Measurements from ENCODE around the gene P3H2.

P3H2 gene

GRCh38 chr3:190044142-190044541 is 76.6 kb downstream of the P3H2 start:
- H3K4me2 ChIP-seq: peak overlapping the region; percentile 59
- no peaks in the 10 kb centered on the region for H4K20me1 ChIP-seq (ENCODE audit: insufficient read depth)
- H3K4me1 ChIP-seq (ENCODE audit: low read depth, poor library complexity, severe bottlenecking): peaks cover 52% of the 10 kb centered on the region
- H3K27me3 ChIP-seq (ENCODE audit: insufficient read depth, low read depth): no peaks in the 10 kb centered on the region
- peak overlapping the region; percentile 45 for H2AFZ ChIP-seq (ENCODE audit: low read depth)
- peak overlapping the region; percentile 58 for H3K27ac ChIP-seq
- H3K79me2 ChIP-seq (ENCODE audit: insufficient read depth, low read depth): no peaks in the 10 kb centered on the region
- no peaks in the 10 kb centered on the region for H3K36me3 ChIP-seq (ENCODE audit: insufficient read depth)
- no peak for TF ChIP-seq CTCF (conservative IDR thresholded peaks at IDR 0.05; ENCODE audit: low read depth, low read length)
- H3K9ac ChIP-seq: peak overlapping the region; percentile 25; the same call in 1 of the 2 replicates
- H3K4me3 ChIP-seq (IDR thresholded peaks at IDR 0.05; ENCODE audit: insufficient read depth, low read depth, low read length): no peak overlapping the region

GRCh38 chr3:190043741-190044140 is 77.0 kb downstream of the P3H2 start:
- Histone ChIP-seq H4K20me1 (ENCODE audit: insufficient read depth) (no peaks in the 10 kb centered on the region), H2AFZ (ENCODE audit: low read depth) (peak overlapping the region; percentile 45), H3K36me3 (ENCODE audit: insufficient read depth) (no peaks in the 10 kb centered on the region), H3K4me1 (ENCODE audit: low read depth, poor library complexity, severe bottlenecking) (peaks cover 52% of the 10 kb centered on the region), H3K4me3 (IDR thresholded peaks at IDR 0.05; ENCODE audit: insufficient read depth, low read depth, low read length) (no peak overlapping the region), H3K4me2 (peak overlapping the region; percentile 50), H3K27ac (peak overlapping the region; percentile 58), H3K79me2 (ENCODE audit: insufficient read depth, low read depth) (no peaks in the 10 kb centered on the region), H3K9ac (peak overlapping the region; percentile 25; the same call in 1 of the 2 replicates), H3K27me3 (ENCODE audit: insufficient read depth, low read depth) (no peaks in the 10 kb centered on the region)
- TF ChIP-seq CTCF (conservative IDR thresholded peaks at IDR 0.05; ENCODE audit: low read depth, low read length): no peak

- Histone ChIP-seq H3K79me2 (ENCODE audit: insufficient read depth, low read depth) (no peaks in the 10 kb centered on the region), H3K4me3 (IDR thresholded peaks at IDR 0.05; ENCODE audit: insufficient read depth, low read depth, low read length) (no peak overlapping the region), H2AFZ (ENCODE audit: low read depth) (no peak overlapping the region), H3K36me3 (ENCODE audit: insufficient read depth) (no peaks in the 10 kb centered on the region), H3K27me3 (ENCODE audit: insufficient read depth, low read depth) (no peaks in the 10 kb centered on the region), H3K4me2 (peak overlapping the region; percentile 28; the same call in 1 of the 2 replicates), H3K9ac (no peak overlapping the region), H4K20me1 (ENCODE audit: insufficient read depth) (no peaks in the 10 kb centered on the region), H3K27ac (no peak overlapping the region), H3K4me1 (ENCODE audit: low read depth, poor library complexity, severe bottlenecking) (peaks cover 57% of the 10 kb centered on the region)
- no peak for TF ChIP-seq CTCF (conservative IDR thresholded peaks at IDR 0.05; ENCODE audit: low read depth, low read length)
Measured at GRCh38 chr3:190042558-190042957, 78.1 kb downstream of the P3H2 start.

GRCh38 chr3:190041333-190042041 is 79.2 kb downstream of the P3H2 start:
- H3K4me3 ChIP-seq (IDR thresholded peaks at IDR 0.05; ENCODE audit: insufficient read depth, low read depth, low read length): no peak overlapping the region
- no peak overlapping the region for H3K9ac ChIP-seq
- no peaks in the 10 kb centered on the region for H3K27me3 ChIP-seq (ENCODE audit: insufficient read depth, low read depth)
- peak overlapping the region; percentile 9; the same call in 1 of the 2 replicates for H3K27ac ChIP-seq
- no peak overlapping the region for H2AFZ ChIP-seq (ENCODE audit: low read depth)
- no peak for TF ChIP-seq CTCF (conservative IDR thresholded peaks at IDR 0.05; ENCODE audit: low read depth, low read length)
- no peaks in the 10 kb centered on the region for H4K20me1 ChIP-seq (ENCODE audit: insufficient read depth)
- peak overlapping the region; percentile 28 for H3K4me2 ChIP-seq
- H3K36me3 ChIP-seq (ENCODE audit: insufficient read depth): no peaks in the 10 kb centered on the region
- H3K4me1 ChIP-seq (ENCODE audit: low read depth, poor library complexity, severe bottlenecking): peaks cover 57% of the 10 kb centered on the region
- H3K79me2 ChIP-seq (ENCODE audit: insufficient read depth, low read depth): no peaks in the 10 kb centered on the region

All from KMS-11 (cell line).